GM21529 (cell line): Measurements from ENCODE around the gene AFG1L.

Experiments used
- ATAC-seq: cut with Tn5 transposase; IDR thresholded peaks from one replicate; pipeline ENCODE4 v1.9.1; 2021; ENCODE audit not compliant: unreplicated experiment

AFG1L gene

GRCh38 chr6:108568551-108569305 lies 273.9 kb downstream of the AFG1L start:
- no peak for ATAC-seq

- ATAC-seq, result no peak
These were observed 275.7 kb downstream of the AFG1L start for GRCh38 chr6:108570517-108570916.

- no peak for ATAC-seq
These were observed 279.7 kb downstream of the AFG1L start for GRCh38 chr6:108574457-108575141.
